Ovary (tissue), 9 donors: ENCODE measurements around the gene SYT14. TPM values are rescaled to one million over a fixed set of nuclear protein-coding genes. Genes with fewer than 3 reads are reported as not detected.
A peak's percentile ranks its signal among the peaks of the same experiment; 100 is the strongest.

Experiments
- DNase-seq, 5 donors: peaks; one replicate each; pipeline ENCODE4 v3.0.0-alpha.2; 2019 to 2020
- H3K27ac ChIP-seq, 2 donors: fragments of 200-600 bp; one replicate each; pipeline versions ENCODE4 v1.5.1 to v1.8.0; 2019 to 2022
- H3K27me3 ChIP-seq: fragments of 200-600 bp; one replicate; pipeline ENCODE4 v1.8.0; 2022
- H3K36me3 ChIP-seq: fragments of 200-600 bp; sonication (generic); one replicate; pipeline ENCODE4 v1.5.1; 2019
- H3K4me1 ChIP-seq: one replicate; pipeline ENCODE4 v1.8.1; 2013; ENCODE audit warnings: mild to moderate bottlenecking, moderate library complexity; ENCODE audit not compliant: insufficient read depth
- H3K4me3 ChIP-seq: fragments of 200-600 bp; sonication (generic); one replicate; pipeline ENCODE4 v1.5.1; 2017
- H3K9me3 ChIP-seq, 2 donors: fragments of 200-600 bp in 1 of 2; sonication (generic) in 1 of 2; one replicate each; pipeline versions ENCODE4 v1.5.1 to v1.8.1; 2013 to 2019; ENCODE audit warnings: mild to moderate bottlenecking in 1 of 2, moderate library complexity in 1 of 2
- EP300 ChIP-seq: sonication (generic); formaldehyde crosslinking; IDR thresholded peaks from one replicate; pipeline ENCODE4 v1.6.1; 2017; ENCODE audit warnings: antibody characterized with exemption
- POLR2A ChIP-seq: fragments of 450-650 bp; IDR thresholded peaks from one replicate; pipeline ENCODE4 v1.6.1; 2017; ENCODE audit warnings: antibody characterized with exemption, mild to moderate bottlenecking, moderate library complexity
- WGBS, 3 donors: extraction: QIAGEN DNeasy Blood & Tissue Kit in 1 of 3; methylation state at CpG; one replicate each; pipeline versions ENCODE4 v1.1.5 to v1.1.7; 2013 to 2017; 5-methylcytosine and 5-hydroxymethylcytosine counted together
- intact Hi-C, 4 donors: fragments of 100-400 bp; cut with DNase I; formaldehyde crosslinking; loops; one replicate each; pipeline versions ENCODE4 v1.11.0 to v1.15.1; 2022 to 2023
- polyA plus RNA-seq, 2 donors: library from polyadenylated mRNA; stranded (reverse); fragments of 200-250 nt in 1 of 2; fragments of 350-450 nt in 1 of 2; fragmentation: Illumina TruSeq in 1 of 2; extraction: RNeasy Lipid Tissue Mini Kit (QIAGEN cat#74804) in 1 of 2; gene quantifications; one replicate each; pipeline ENCODE4 v1.2.3, GENCODE V29; 2013 to 2014
- total RNA-seq, 7 donors: library from RNA; depleted of rRNA in 2 of 7; stranded (reverse); fragments of >200 nt in 2 of 7; fragmentation: NEBNext Ultra II Directional in 3 of 7; extraction: Animal tissue kit (Norgen Biotek cat#: 25700) in 3 of 7; gene quantifications; one replicate each; pipeline versions ENCODE4 v1.1.0 to v1.2.4, GENCODE V29; 2016 to 2023
- TF ChIP-seq, protein P1 (sequence below), 3 donors: fragments of 450-650 bp in 2 of 3; fragments of 200-600 bp in 1 of 3; IDR thresholded peaks; one replicate each; pipeline versions ENCODE4 v1.5.1 to v1.8.0; 2016 to 2022; ENCODE audit warnings: antibody characterized with exemption in 3 of 3, mild to moderate bottlenecking in 1 of 3
- donor health status: DM: no; HTN: no; CAD: no; lungs with moderate emphysema.
- donor health status: DM: no; HTN: no; CAD: no.
- donor health status: Bipolar disorder and iron deficiency.
- donor health status: DM: yes; HTN: yes; CAD: no.
- donor health status: DM: no; HTN: no; CAD: no.
- donor health status: DM: yes; HTN: yes; CAD: no.

Gene SYT14
- total and polyA plus RNA-seq, 9 donors = under 0.01 to 0.45 (median 0.15) TPM; not detected in 3

DNA sequence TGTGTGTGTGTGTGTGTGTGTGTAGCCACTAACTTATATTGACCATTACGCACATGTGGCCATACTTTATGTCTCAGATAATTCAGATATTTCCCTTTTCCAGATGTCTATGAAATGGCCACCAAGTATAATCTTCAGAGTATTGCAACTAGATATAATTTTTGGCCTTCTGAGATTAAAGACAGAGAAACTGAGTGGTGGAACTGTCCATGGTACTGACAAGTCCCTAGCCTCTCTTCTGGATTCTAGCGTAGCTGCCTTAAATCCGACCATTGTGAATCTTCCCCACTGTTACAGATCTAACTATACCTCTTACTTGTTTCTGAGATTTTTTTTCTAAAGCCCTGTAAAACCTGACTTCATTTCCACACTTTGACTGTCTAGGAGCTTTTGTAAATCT is 194.6 kb downstream of the SYT14 start:
- TF ChIP-seq, protein P1, sequence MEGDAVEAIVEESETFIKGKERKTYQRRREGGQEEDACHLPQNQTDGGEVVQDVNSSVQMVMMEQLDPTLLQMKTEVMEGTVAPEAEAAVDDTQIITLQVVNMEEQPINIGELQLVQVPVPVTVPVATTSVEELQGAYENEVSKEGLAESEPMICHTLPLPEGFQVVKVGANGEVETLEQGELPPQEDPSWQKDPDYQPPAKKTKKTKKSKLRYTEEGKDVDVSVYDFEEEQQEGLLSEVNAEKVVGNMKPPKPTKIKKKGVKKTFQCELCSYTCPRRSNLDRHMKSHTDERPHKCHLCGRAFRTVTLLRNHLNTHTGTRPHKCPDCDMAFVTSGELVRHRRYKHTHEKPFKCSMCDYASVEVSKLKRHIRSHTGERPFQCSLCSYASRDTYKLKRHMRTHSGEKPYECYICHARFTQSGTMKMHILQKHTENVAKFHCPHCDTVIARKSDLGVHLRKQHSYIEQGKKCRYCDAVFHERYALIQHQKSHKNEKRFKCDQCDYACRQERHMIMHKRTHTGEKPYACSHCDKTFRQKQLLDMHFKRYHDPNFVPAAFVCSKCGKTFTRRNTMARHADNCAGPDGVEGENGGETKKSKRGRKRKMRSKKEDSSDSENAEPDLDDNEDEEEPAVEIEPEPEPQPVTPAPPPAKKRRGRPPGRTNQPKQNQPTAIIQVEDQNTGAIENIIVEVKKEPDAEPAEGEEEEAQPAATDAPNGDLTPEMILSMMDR (IDR thresholded peaks at IDR 0.05) = no peak
- TF ChIP-seq EP300 (no peak), POLR2A (no peak)
- H3K36me3 ChIP-seq = no peaks in the 10 kb centered on the region
- intact Hi-C loops = no loop called here
- H3K4me3 ChIP-seq = no peak overlapping the region
- H3K27ac ChIP-seq = no peak overlapping the region
- 38 to 51% (median 42%) methylated on average over 3 of the region's 3 CpGs for WGBS, 3 donors
- H3K4me1 ChIP-seq = no peaks in the 10 kb centered on the region
- H3K9me3 ChIP-seq = no peaks in the 10 kb centered on the region
- no peak for DNase-seq
- H3K27me3 ChIP-seq = no peaks in the 10 kb centered on the region

DNA sequence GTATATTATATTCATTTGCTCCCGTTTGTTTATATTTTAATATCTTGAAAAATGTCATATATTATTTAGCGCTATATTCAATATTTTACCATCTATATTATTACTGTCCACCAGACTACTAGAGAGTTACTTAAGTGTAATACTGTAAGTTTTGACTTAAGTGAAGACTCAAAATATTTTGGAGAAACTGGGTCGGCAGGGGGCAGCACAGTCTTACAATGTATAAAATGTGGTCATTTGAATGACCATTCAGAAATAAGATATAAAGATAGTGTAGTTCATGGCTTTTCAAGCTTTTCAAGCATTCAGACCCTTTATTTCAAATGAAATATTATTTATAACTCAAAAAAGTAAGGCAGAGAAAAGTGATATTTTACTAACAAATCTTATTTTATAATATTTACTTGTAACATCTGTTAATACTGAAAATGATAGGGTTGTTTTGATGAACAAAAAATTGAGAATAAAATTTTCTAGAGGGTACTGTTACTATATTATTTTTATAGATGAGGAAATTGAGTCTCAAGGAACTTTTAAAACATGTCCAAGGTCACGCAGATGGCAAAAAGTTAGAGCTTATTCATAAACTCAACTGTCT is 205.5 kb downstream of the SYT14 start:
- TF ChIP-seq, protein P1 (IDR thresholded peaks at IDR 0.05) = peak; percentile 36 to 70 (median 62)
- TF ChIP-seq EP300 = no peak
- Histone ChIP-seq H3K27me3 (no peaks in the 10 kb centered on the region), H3K36me3 (no peaks in the 10 kb centered on the region), H3K27ac (no peak overlapping the region), H3K4me3 (no peak overlapping the region), H3K4me1 (no peaks in the 10 kb centered on the region), H3K9me3 (no peaks in the 10 kb centered on the region)
- WGBS, 3 donors = 26 to 34% (median 30%) methylated on average over 4 of the region's 4 CpGs
- DNase-seq = peak; percentile 52 to 83 (median 78)
- intact Hi-C loops = loop anchor here in 3 of 4 donors (2.0 to 10.0 kb wide), 2 partner anchors 167 to 171 kb away; no protein-coding TSS in a partner anchor

DNA sequence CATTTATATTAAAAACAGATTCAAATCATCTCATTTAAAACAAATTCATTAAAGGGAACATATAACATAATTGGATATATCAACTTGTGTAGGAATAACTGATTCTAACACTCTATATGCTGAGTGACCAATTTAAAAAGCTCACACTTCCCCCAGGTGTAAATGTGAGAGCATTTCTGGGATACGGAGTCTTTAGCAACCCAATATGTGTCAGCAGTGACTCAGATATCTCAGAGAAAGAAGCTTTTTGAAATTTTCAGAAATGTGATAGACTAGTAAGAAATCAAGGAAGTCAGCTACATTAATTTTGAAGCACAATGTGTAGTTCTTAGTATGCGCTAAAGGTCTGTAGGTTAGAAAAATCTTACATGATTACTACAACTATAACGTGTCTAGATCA is 206.7 kb downstream of the SYT14 start:
- H3K4me1 ChIP-seq = no peaks in the 10 kb centered on the region
- TF ChIP-seq EP300 (no peak), POLR2A (no peak)
- TF ChIP-seq, protein P1 (IDR thresholded peaks at IDR 0.05) = no peak
- no peak for DNase-seq
- no peak overlapping the region for H3K27ac ChIP-seq
- no peaks in the 10 kb centered on the region for H3K27me3 ChIP-seq
- no peaks in the 10 kb centered on the region for H3K36me3 ChIP-seq
- WGBS, 3 donors = 61 to 71% (median 71%) methylated on average over 3 of the region's 3 CpGs
- H3K4me3 ChIP-seq = no peak overlapping the region
- no peaks in the 10 kb centered on the region for H3K9me3 ChIP-seq
- intact Hi-C loops = loop anchor here in 3 of 4 donors (2.0 to 10.0 kb wide), 3 partner anchors 166 to 170 kb away; no protein-coding TSS in a partner anchor

DNA sequence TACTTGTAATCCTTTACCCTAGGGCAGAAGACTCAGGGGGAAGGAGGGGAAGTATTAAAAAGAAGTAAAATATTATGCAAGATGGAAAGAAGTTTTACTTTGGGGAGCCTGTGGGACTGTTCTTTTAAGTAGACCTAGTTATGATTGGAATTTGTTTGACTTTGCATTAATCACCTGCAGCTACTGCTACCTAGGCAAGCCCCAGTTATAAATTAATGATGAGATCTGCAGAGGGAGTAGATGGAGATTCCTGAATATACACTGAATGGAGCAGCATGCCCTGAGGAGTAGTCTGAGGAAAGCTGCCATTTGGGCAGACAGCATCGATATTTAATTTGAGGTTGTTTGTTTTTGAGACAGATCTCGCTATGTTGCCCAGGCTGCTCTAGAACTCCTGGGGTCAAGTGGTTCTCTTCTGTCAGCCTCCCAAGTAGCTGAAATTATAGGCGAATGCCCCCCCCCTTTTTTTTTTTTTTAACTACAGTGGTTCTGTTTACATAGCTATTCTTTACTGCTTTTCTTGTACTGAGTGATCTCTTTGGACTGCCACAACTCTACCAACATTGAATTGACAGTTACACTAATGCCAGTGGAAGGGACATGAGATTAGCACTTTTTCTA is 213.1 kb downstream of the SYT14 start:
- no peaks in the 10 kb centered on the region for H3K9me3 ChIP-seq
- no peaks in the 10 kb centered on the region for H3K4me1 ChIP-seq
- H3K4me3 ChIP-seq = no peak overlapping the region
- no peaks in the 10 kb centered on the region for H3K36me3 ChIP-seq
- 45 to 59% (median 50%) methylated on average over 3 of the region's 3 CpGs for WGBS, 3 donors
- no peaks in the 10 kb centered on the region for H3K27me3 ChIP-seq
- no peak overlapping the region for H3K27ac ChIP-seq
- intact Hi-C loops = no loop called here
- TF ChIP-seq POLR2A = no peak
- no peak for TF ChIP-seq EP300
- TF ChIP-seq, protein P1 (IDR thresholded peaks at IDR 0.05) = no peak
- no peak for DNase-seq
